Measurements from ENCODE around the gene NOC2L. TPM values are rescaled to one million over a fixed set of nuclear protein-coding genes. Genes with fewer than 3 reads are reported as not detected.

Gene NOC2L
- total RNA-seq, 2 experiments from 2014 or later, result 50.2 to 52.0 TPM

DNA sequence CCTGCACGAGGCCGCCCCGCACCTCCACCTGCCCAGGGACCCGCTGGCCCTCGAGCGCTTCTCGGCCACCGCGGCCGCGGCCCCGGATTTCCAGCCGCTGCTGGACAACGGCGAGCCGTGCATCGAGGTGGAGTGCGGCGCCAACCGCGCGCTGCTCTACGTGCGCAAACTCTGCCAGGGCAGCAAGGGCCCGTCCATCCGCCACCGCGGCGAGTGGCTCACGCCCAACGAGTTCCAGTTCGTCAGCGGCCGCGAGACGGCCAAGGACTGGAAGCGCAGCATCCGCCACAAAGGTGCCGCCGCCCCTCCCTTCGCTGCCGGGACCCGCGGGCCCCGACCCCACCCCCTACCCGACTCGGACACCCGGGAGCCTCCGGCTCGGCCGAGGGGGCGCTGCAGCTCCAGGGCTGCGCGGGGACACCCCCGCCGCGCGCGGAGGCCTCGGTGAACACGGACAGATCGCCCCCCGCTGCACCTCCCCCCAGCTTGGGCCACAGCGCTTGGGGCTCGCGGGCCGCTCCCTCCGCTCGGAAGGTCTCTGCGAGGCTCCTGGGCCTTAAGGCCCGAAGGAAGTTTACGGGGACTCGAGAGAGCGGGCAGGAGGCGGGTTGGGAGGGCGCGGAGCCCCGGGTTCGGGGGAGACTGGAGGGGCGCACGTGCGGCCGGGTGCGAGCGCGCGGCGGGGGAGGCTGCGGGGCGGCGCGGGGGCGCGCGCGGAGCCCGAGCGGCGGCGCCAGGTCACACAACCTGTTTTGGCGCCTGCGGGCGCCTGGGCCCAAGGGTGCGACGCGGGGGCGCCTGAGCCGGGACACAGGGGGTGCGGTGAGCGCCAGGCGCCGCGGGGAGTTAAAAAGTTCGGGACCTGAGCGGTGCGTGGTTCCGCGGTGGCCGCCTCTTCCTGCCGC lies 34.1 kb downstream of the NOC2L start:
- H3K9me3 Mint-ChIP-seq, result no peaks in the 10 kb centered on the region
- Histone ChIP-seq H3K27me3 (ENCODE audit: control insufficient read depth in 1 of 2, insufficient read depth in 2 of 2, low read length in 2 of 2) (peaks cover 49 to 53% of the 10 kb centered on the region in 2 experiments), H3K9me3 (ENCODE audit: control insufficient read depth in 1 of 2, insufficient read depth in 1 of 2, low read length in 2 of 2) (peaks cover 0 to 59% of the 10 kb centered on the region in 2 experiments), H3K4me3 (ENCODE audit: low read length) (peak overlapping the region; percentile 14), H3K27ac (ENCODE audit: low read depth in 1 of 2, low read length in 2 of 2) (no peak overlapping the region), H3K4me1 (ENCODE audit: insufficient read depth, low read length) (peaks cover 44% of the 10 kb centered on the region), H3K36me3 (ENCODE audit: insufficient read depth, low read length) (no peaks in the 10 kb centered on the region)
- H3K27me3 Mint-ChIP-seq, result peaks cover 62% of the 10 kb centered on the region
- H3K27ac Mint-ChIP-seq, result no peak overlapping the region
- ATAC-seq (ENCODE audit: poor library complexity) (no peak), DNase-seq (peak in 2 of 14 experiments; percentile 25 to 40)
- intact Hi-C loops (cut with DNase I, micrococcal nuclease), result no loop called here
- H3K36me3 Mint-ChIP-seq (ENCODE audit: low read depth), result no peaks in the 10 kb centered on the region
- no peak overlapping the region for H3K4me3 Mint-ChIP-seq
- POLR2A ChIA-PET, result no interaction called here
- CTCF ChIA-PET, result no interaction called here
- H3K4me1 Mint-ChIP-seq (ENCODE audit: low read depth), result peaks cover 17% of the 10 kb centered on the region
- TF ChIP-seq, protein P1, sequence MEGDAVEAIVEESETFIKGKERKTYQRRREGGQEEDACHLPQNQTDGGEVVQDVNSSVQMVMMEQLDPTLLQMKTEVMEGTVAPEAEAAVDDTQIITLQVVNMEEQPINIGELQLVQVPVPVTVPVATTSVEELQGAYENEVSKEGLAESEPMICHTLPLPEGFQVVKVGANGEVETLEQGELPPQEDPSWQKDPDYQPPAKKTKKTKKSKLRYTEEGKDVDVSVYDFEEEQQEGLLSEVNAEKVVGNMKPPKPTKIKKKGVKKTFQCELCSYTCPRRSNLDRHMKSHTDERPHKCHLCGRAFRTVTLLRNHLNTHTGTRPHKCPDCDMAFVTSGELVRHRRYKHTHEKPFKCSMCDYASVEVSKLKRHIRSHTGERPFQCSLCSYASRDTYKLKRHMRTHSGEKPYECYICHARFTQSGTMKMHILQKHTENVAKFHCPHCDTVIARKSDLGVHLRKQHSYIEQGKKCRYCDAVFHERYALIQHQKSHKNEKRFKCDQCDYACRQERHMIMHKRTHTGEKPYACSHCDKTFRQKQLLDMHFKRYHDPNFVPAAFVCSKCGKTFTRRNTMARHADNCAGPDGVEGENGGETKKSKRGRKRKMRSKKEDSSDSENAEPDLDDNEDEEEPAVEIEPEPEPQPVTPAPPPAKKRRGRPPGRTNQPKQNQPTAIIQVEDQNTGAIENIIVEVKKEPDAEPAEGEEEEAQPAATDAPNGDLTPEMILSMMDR (IDR thresholded peaks at IDR 0.05), result no peak

DNA sequence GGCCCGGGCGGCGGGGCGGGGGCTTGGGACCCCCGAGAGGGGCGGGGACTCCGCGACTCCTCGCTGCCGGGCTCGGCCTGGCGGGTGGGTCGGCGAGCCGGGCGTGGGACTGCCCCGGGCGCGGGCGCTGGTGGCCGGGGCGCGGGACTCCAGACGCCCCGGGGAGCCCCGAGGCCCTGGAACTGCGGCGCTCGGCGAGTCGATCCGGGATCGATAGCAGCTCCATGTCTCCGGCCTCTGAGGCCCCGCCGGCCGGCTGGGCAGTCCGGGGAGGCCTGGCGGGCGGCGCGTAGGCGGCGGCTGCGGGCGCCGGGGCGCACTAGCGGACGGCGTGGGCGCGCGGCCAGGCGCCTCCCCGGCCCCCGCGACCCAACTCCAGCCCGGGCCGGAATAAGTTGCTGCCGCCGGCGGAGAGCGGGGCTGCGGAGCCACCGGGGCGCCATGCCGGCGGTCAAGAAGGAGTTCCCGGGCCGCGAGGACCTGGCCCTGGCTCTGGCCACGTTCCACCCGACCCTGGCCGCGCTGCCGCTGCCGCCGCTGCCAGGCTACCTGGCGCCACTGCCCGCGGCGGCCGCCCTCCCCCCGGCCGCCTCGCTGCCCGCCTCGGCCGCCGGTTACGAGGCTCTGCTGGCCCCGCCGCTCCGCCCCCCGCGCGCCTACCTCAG lies 34.9 kb downstream of the NOC2L start:
- peaks cover 17% of the 10 kb centered on the region for H3K4me1 Mint-ChIP-seq (ENCODE audit: low read depth)
- H3K4me1 ChIP-seq (ENCODE audit: insufficient read depth, low read length), result peaks cover 44% of the 10 kb centered on the region
- peaks cover 0 to 58% of the 10 kb centered on the region in 2 experiments for H3K9me3 ChIP-seq (ENCODE audit: control insufficient read depth in 1 of 2, insufficient read depth in 1 of 2, low read length in 2 of 2)
- H3K27me3 Mint-ChIP-seq, result peaks cover 58% of the 10 kb centered on the region
- intact Hi-C loops (cut with DNase I, micrococcal nuclease), result no loop called here
- TF ChIP-seq, protein P1 (IDR thresholded peaks at IDR 0.05), result no peak
- ChIA-PET POLR2A (no interaction called here), CTCF (no interaction called here)
- H3K36me3 ChIP-seq (ENCODE audit: insufficient read depth, low read length), result no peaks in the 10 kb centered on the region
- H3K9me3 Mint-ChIP-seq, result no peaks in the 10 kb centered on the region
- no peaks in the 10 kb centered on the region for H3K36me3 Mint-ChIP-seq (ENCODE audit: low read depth)
- H3K4me3 Mint-ChIP-seq, result no peak overlapping the region
- H3K27ac ChIP-seq (ENCODE audit: low read depth in 1 of 2, low read length in 2 of 2), result no peak overlapping the region
- ATAC-seq (ENCODE audit: poor library complexity) (peak; percentile 10), DNase-seq (no peak)
- H3K4me3 ChIP-seq (ENCODE audit: low read length), result no peak overlapping the region
- H3K27ac Mint-ChIP-seq, result no peak overlapping the region
- H3K27me3 ChIP-seq (ENCODE audit: control insufficient read depth in 1 of 2, insufficient read depth in 2 of 2, low read length in 2 of 2), result peaks cover 51 to 61% of the 10 kb centered on the region in 2 experiments

DNA sequence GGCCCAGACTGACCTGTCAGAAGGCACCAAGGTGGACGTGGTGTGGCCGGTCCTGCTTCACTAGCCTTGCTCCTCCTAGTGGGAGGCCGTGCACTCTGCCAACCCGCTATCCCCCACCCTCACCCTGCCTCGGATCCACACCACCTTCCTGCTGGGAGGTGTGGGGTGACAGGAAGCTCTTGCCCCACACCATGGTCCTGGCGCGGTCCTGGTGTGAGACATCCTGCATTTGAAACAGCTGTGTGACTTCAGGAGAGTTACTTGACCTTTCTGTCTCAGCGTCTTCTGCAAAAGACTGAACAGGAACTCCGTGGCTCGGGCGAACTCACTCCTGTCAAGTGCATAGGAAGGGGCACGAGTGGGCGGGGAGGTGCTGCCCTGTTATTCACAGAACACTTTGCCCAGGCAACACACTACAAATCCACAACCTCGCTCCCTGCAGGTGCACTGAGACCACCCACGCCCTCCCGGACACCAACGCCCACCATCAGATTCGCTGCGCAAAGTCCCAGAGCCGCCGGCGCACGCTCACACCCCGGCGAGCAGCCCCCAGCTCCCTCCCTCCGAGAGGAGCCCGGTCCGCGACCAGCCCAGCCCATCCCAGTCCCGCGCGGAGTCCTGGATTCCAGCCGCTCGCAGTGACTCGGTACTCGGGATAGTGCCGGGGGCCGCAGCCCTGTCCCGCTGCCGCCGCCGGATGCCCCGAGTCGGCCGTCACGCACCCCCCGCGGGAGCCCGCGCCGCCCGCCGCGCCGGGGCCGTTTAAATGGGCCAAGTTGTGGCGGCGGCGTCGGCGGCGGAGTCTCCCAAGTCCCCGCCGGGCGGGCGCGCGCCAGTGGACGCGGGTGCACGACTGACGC lies 35.7 kb downstream of the NOC2L start, which contains the start of gene SAMD11:
SAMD11 (plus strand) TSS at position 793 of the 860 bp plus-strand sequence. CDS start 509 bp downstream, outside the sequence.
- H3K27ac ChIP-seq (ENCODE audit: low read depth in 1 of 2, low read length in 2 of 2), result no peak within 1 kb of the TSS
- H3K36me3 ChIP-seq (ENCODE audit: insufficient read depth, low read length), result no peaks in the 10 kb centered on the region
- peak; percentile 51 to 84 (median 65) for DNase-seq
- no peaks in the 10 kb centered on the region for H3K9me3 Mint-ChIP-seq
- H3K9me3 ChIP-seq (ENCODE audit: control insufficient read depth in 1 of 2, insufficient read depth in 1 of 2, low read length in 2 of 2), result peaks cover 0 to 53% of the 10 kb centered on the region in 2 experiments
- H3K4me3 ChIP-seq (ENCODE audit: low read length), result peak within 1 kb of the TSS; percentile 41
- intact Hi-C loops (cut with DNase I, micrococcal nuclease), result no loop called here
- TF ChIP-seq, protein P1 (IDR thresholded peaks at IDR 0.05), result no peak
- no peaks in the 10 kb centered on the region for H3K36me3 Mint-ChIP-seq (ENCODE audit: low read depth)
- peaks cover 51 to 66% of the 10 kb centered on the region in 2 experiments for H3K27me3 ChIP-seq (ENCODE audit: control insufficient read depth in 1 of 2, insufficient read depth in 2 of 2, low read length in 2 of 2)
- H3K27ac Mint-ChIP-seq, result no peak within 1 kb of the TSS
- peaks cover 62% of the 10 kb centered on the region for H3K27me3 Mint-ChIP-seq
- peaks cover 44% of the 10 kb centered on the region for H3K4me1 ChIP-seq (ENCODE audit: insufficient read depth, low read length)
- ATAC-seq (ENCODE audit: poor library complexity), result peak; percentile 53
- ChIA-PET CTCF (no interaction called here), POLR2A (no interaction called here)
- H3K4me1 Mint-ChIP-seq (ENCODE audit: low read depth), result peaks cover 17% of the 10 kb centered on the region
- H3K4me3 Mint-ChIP-seq, result peak within 1 kb of the TSS; percentile 86
